Stimulated activated effector memory CD8-positive, alpha-beta T cell treated with anti-CD3 and anti-CD28 coated beads, Interleukin-12 subunit alpha, Interleukin-12 subunit beta, amount 100 ng/mL, for 72 hours (primary cell): ENCODE data around the gene CPNE1.

Experiments
- ATAC-seq: fragments of 150-1000 bp; cut with Tn5 transposase; 2 replicates; pipeline ENCODE4 v1.10.0; 2021
- DNase-seq, 2 donors: peaks; one replicate each; pipeline ENCODE4 v3.0.0; 2021 to 2022; ENCODE audit warnings: low spot score in 2 of 2
- H3K27ac Mint-ChIP-seq: one replicate; pipeline ENCODE4 v1.8.0; 2022; ENCODE audit warnings: mild to moderate bottlenecking, mixed read lengths
- H3K36me3 Mint-ChIP-seq: one replicate; pipeline ENCODE4 v1.8.0; 2022; ENCODE audit warnings: mild to moderate bottlenecking, mixed read lengths
- H3K4me1 Mint-ChIP-seq: one replicate; pipeline ENCODE4 v1.8.0; 2022; ENCODE audit warnings: mixed read lengths
- H3K4me3 Mint-ChIP-seq: one replicate; pipeline ENCODE4 v1.8.0; 2022; ENCODE audit warnings: mild to moderate bottlenecking, mixed read lengths
- H3K9me3 Mint-ChIP-seq: one replicate; pipeline ENCODE4 v1.8.0; 2022; ENCODE audit warnings: mixed read lengths

Gene CPNE1

DNA sequence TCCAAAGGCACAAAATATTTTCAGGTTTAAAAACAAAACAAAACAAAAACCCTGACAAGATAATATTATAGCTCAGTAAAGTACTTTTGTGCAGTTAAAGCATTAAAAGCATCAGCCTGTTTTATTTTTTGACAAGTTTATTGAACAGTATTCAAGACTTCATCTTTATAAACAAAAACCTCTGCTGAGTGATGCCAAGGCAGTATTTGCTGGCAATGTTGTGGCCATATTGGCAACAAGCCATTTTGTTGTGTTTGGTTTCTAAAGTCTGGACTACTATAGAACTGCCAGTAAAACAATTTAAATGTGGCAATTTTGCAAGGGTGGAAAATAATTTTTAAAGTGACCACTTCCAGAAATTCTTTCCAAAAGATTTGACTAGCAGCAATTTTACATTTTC, 15.9 kb downstream of the CPNE1 start:
- peaks cover 13% of the 10 kb centered on the region for H3K36me3 Mint-ChIP-seq
- DNase-seq (no peak), ATAC-seq (no peak)
- no peak overlapping the region for H3K4me3 Mint-ChIP-seq
- H3K9me3 Mint-ChIP-seq, result no peaks in the 10 kb centered on the region
- peaks cover 48% of the 10 kb centered on the region for H3K4me1 Mint-ChIP-seq
- peak overlapping the region; percentile 12 for H3K27ac Mint-ChIP-seq

DNA sequence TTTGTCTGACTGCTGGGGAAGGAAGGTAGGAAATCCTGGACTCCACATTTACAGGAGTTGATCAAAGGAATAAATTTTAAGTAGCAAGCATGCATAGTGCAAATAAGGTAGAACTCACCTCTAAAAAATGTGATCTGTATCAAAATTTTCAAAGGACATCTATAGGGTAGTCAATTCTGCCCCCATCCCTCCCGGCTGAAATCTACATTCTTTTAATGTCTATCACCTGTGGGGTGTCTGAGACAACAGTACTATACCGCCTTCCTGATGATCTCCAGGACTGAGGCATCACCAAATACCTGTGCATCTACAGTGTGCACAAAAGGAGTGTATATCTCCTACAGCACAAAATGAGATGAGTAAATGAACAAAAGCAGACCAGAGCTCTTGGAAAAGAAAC, 19.9 kb downstream of the CPNE1 start:
- Mint-ChIP-seq H3K4me1 (peaks cover 72% of the 10 kb centered on the region), H3K4me3 (no peak overlapping the region), H3K9me3 (no peaks in the 10 kb centered on the region)

DNA sequence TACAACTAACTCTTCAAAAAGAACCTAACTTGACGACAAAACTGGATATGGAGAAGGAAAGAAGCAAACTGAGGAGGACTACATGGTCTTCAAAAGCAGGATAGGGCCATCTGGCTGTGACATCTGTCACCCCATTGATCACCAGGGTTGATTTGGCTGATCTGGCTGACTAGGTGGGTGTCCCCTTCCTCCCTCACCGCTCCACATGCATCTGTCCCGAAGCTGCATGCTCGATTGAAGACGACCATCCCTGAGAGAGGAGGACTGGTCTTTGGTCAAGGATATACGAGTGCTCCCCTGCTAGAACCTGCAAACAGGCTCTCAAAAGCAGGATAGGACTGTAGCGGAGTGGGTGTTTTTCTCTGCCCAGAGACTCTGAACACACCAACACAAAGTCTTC, 21.7 kb downstream of the CPNE1 start:
- peaks cover 19% of the 10 kb centered on the region for H3K36me3 Mint-ChIP-seq
- H3K27ac Mint-ChIP-seq, result no peak overlapping the region
- H3K4me1 Mint-ChIP-seq, result peaks cover 63% of the 10 kb centered on the region
- no peak overlapping the region for H3K4me3 Mint-ChIP-seq
- ATAC-seq, result no peak
- H3K9me3 Mint-ChIP-seq, result no peaks in the 10 kb centered on the region
- peak in 1 of 2 donors; percentile 45 for DNase-seq

More for the DNA sequence above, 19.9 kb downstream of the CPNE1 start:
- ATAC-seq, result no peak
- peaks cover 19% of the 10 kb centered on the region for H3K36me3 Mint-ChIP-seq
- DNase-seq, result no peak
- no peak overlapping the region for H3K27ac Mint-ChIP-seq

DNA sequence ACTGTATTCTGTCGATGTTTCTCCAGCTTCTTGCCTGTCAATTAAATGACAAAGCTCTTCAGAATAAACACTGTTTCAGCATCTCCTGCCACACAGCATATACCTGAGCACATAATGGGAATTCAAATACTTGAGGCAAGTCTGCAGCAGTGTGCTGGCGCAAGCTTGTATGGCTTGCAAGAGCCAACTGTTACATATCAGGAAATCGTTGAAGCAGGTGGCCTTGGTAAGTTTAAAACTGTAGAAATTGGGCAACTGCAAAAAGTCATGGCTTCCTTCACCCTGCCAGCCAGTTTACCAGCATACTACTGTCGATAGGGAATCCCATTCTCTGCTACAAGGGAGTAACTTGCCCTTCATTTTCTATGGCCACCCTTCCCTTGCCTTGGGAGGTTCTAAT, 23.0 kb downstream of the CPNE1 start:
- Mint-ChIP-seq H3K4me3 (no peak overlapping the region), H3K27ac (peak overlapping the region; percentile 80), H3K4me1 (peaks cover 75% of the 10 kb centered on the region), H3K9me3 (no peaks in the 10 kb centered on the region), H3K36me3 (peaks cover 16% of the 10 kb centered on the region)
- peak in 1 of 2 donors; percentile 44 for DNase-seq
- no peak for ATAC-seq

DNA sequence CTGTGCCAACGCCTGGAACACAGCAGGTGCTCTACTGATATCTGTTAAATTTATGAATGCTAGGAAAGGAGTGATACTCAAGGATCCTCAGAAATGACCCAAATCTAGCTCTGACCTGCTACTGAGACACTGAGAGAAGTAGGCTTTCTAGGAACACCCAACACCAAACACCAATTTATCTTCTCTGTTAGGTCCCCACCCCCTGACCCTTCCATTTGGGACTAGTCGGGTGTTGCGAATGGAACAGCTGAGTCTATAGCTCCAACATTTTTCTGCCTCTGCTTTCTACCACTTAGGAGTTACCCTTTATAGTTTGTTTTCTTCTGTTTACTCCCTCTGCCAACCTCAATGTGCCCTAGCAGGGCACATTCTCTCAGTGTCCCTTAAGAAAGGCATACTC, 24.0 kb downstream of the CPNE1 start:
- Mint-ChIP-seq H3K9me3 (no peaks in the 10 kb centered on the region), H3K4me1 (peaks cover 73% of the 10 kb centered on the region), H3K4me3 (no peak overlapping the region), H3K36me3 (peaks cover 9% of the 10 kb centered on the region), H3K27ac (peak overlapping the region; percentile 55)
- ATAC-seq (no peak), DNase-seq (peak in 1 of 2 donors; percentile 40)

DNA sequence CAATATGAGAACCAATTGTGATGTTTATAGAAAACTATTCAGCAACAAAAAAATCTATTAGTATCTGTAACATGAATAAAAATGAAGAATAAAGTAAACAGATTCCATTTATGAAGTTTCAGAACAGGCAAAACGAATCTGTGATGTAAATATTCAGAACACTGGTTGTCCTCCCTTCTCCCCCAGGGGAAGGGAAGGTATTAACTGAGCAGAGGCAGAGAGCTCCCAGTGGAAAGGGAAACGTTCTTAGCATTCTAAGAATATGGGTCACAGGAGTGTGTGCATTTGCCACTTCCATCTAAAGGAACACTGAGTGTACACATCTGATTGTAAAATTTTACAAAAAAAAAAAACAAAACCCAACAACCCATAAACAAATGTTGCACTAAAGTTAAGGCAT, 25.9 kb downstream of the CPNE1 start:
- peaks cover 15% of the 10 kb centered on the region for H3K36me3 Mint-ChIP-seq
- H3K9me3 Mint-ChIP-seq, result no peaks in the 10 kb centered on the region
- no peak overlapping the region for H3K27ac Mint-ChIP-seq
- ATAC-seq, result no peak
- H3K4me1 Mint-ChIP-seq, result peaks cover 72% of the 10 kb centered on the region
- H3K4me3 Mint-ChIP-seq, result no peak overlapping the region
- DNase-seq, result no peak

DNA sequence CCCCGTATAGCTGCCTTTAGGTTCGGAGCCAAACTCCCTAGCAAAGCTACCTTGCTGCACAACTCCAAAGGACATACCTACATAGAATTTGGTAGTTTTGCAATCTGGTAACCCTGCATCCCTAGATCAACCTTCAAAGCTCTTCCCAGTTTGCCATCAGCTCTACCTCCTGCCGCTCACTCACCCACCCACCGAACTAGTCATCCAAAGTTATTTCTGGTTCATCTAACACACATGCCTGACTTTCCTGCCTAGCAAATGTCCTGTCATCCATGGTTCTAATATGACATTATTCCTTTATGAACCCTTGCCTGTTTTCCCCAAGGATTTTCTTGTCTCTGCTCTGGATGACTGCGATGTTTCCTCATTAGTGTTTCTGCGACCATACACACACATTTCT, 27.4 kb downstream of the CPNE1 start:
- Mint-ChIP-seq H3K9me3 (no peaks in the 10 kb centered on the region), H3K4me1 (peaks cover 65% of the 10 kb centered on the region), H3K27ac (peak overlapping the region; percentile 32), H3K4me3 (no peak overlapping the region), H3K36me3 (peaks cover 12% of the 10 kb centered on the region)
- ATAC-seq (no peak), DNase-seq (no peak)

DNA sequence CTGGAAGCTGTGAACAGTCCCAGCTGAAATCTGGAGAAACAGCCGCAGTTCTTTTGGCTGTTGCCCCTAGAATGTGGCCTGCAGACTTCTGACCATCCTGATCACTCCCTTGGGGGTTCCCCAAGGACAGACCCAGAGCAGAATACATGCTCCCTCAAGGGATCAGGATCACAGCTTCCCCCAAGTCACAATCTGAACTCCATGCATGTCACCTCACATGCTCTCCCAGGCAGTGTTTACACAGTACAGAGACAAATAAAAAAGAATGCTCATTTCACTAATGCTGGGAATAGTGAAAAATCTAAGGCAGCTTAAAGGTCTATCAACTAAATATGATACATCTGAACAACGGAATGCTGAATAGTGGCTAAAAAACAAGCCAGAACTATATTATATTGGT, 28.6 kb downstream of the CPNE1 start:
- no peak for ATAC-seq
- Mint-ChIP-seq H3K4me1 (peaks cover 54% of the 10 kb centered on the region), H3K4me3 (no peak overlapping the region), H3K36me3 (peaks cover 24% of the 10 kb centered on the region), H3K9me3 (no peaks in the 10 kb centered on the region), H3K27ac (peak overlapping the region; percentile 84)
- no peak for DNase-seq

DNA sequence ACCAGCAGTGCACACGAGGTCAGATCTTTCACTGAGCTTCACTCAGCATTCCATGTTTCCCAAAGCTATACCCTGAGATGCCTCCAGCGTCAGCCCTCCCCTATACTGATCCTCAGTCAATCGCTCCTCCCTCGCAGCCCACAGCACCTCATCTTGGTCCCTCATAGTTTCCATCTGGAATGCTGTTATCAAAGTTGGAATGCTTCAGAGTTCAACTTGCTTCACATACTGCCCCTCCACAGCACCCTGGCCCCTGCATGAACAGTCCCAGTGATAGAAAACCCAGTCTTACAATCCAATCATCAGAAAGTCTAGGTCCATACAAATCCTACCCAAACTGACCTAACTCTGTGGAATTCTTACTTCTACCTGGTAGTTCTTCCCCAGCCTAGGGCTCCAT, 29.0 kb downstream of the CPNE1 start:
- Mint-ChIP-seq H3K4me3 (no peak overlapping the region), H3K4me1 (peaks cover 50% of the 10 kb centered on the region), H3K9me3 (no peaks in the 10 kb centered on the region), H3K27ac (peak overlapping the region; percentile 84), H3K36me3 (peaks cover 27% of the 10 kb centered on the region)
- ATAC-seq, result no peak
- no peak for DNase-seq

DNA sequence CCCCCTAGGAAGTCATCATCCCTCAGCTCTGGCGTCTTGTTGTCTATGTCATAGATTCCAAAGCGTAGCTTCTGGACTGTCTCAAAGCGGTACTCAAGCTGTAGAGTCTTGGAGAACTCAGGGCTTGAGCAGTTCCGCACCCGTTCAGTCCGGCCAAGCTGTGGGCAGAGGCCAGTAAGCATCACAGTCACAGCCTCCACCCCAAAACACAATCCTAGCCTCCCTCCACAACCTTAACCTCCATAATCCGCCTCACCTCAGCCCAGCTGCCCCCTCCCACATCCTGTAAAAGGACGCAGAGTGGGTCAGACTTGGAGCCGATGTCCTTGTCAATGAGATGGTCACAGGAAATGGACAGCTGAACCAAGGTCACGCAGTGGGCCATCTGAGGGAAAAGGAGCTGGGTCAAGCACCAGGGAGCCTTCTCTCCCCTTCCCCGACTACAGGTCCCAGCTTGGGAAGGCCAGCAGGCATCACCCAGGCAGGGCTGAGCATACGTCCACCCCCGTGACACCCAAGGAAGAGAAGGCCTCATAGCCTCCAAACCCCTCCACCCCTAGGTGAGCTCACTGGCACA, 32.1 kb downstream of the CPNE1 start:
- Mint-ChIP-seq H3K9me3 (no peaks in the 10 kb centered on the region), H3K36me3 (peaks cover 57% of the 10 kb centered on the region), H3K4me3 (no peak overlapping the region), H3K4me1 (peaks cover 33% of the 10 kb centered on the region), H3K27ac (peak overlapping the region; percentile 24)
- ATAC-seq (no peak), DNase-seq (no peak)

DNA sequence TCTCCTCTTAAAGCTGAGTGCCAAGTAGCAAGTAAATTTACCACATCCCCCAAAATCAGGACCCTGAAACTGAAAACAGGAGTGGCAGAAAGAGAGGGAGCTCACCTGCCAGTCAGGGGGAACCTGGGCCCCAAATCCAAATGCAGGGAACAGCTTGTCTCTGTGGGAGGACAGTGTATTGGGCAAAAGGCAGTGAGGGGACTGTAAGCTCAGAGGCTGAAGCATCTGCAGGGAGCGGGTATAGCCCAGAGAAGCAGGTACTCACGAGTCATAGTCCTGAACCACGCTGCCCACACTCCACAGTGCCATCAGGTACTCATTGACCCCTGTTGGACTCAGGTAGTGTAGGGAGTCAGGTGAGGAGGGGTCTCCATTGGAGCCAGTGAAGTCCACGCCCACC, 34.1 kb downstream of the CPNE1 start:
- Mint-ChIP-seq H3K9me3 (no peaks in the 10 kb centered on the region), H3K27ac (no peak overlapping the region), H3K4me3 (no peak overlapping the region), H3K36me3 (peaks cover 77% of the 10 kb centered on the region), H3K4me1 (peaks cover 17% of the 10 kb centered on the region)
- ATAC-seq (peak; percentile 37), DNase-seq (no peak)

DNA sequence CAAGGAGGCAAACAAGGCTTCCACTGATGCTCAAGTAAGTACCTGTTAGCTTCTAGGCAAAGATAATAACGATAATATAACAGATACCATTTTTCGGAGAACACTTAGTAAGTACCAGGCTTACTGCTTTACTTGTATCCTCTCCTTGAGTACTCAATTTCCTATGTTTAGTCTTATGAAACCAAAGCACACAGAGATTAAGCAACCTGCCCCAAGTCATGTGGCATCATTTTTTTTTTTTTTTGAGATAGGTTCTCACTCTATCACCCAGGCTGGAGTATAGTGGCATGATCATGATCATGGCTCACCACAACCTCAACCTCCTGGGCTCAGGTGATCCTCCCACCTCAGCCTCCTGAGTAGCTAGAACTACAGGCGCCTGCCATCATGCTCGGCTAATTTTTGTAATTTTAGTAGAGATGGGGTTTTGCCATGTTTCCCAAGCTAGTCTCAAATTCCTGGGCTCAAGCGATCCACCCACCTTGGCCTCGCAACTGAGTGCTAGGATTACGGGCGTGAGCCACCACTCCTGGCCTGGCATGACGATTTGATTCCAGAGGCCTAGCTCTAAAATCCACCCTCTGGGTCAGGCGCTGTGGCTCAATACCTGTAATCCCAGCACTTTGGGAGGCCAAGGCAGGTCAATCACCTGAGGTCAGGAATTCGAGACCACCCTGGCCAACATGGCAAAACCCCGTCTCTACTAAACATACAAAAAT, 35.1 kb downstream of the CPNE1 start:
- peaks cover 80% of the 10 kb centered on the region for H3K36me3 Mint-ChIP-seq
- no peak overlapping the region for H3K4me3 Mint-ChIP-seq
- DNase-seq (no peak), ATAC-seq (no peak)
- peak overlapping the region; percentile 43 for H3K27ac Mint-ChIP-seq
- no peaks in the 10 kb centered on the region for H3K9me3 Mint-ChIP-seq
- H3K4me1 Mint-ChIP-seq, result peaks cover 7% of the 10 kb centered on the region

DNA sequence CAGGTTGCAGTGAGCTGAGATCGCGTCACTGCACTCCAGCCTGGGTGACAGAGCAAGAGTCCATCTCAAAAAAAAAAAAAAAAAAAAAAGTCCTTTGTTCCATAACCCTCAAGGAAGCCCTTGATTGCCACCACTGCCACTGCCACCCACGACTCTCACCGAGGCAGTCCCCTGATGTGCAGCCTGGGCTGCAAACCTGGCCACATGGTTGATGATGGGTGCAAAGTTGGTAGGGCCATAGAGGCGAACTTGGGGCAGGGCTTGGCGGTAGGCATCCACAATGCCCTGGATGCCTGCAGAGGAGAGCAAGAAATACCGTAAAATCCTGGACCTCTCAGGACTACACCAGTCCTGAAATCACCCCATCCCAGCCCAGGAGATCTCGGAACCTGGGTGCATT, 37.6 kb downstream of the CPNE1 start:
- no peak for ATAC-seq
- no peak overlapping the region for H3K4me3 Mint-ChIP-seq
- H3K4me1 Mint-ChIP-seq, result no peaks in the 10 kb centered on the region
- DNase-seq, result no peak
- peaks cover 91% of the 10 kb centered on the region for H3K36me3 Mint-ChIP-seq
- peak overlapping the region; percentile 79 for H3K27ac Mint-ChIP-seq
- no peaks in the 10 kb centered on the region for H3K9me3 Mint-ChIP-seq

DNA sequence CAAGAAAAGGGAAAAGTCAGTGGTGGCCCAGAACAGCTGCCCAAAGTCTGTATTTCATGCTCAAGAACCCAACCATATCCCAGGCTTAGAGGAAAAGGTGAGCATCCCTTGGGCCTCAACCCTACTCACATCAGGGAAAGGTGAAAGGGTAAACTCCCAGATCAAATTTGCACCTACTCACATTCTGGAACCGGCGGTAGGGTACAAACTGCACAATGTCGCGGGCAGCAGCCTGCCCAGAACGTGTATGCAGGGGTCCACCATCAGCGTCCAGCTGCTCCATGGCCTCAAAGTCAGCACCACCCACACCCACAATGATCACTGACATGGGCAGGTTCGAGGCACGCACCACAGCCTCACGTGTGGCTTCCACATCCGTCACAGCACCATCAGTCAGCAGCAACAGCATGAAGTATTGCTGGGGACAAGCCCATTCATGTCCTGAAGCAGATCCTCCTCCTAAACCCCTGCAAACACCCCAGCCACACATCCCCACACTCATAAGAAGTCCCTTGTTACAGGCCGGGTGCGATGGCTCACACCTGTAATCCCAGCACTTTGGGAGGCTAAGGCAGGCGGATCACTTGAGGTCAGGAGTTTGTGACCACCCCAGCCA, 38.2 kb downstream of the CPNE1 start:
- Mint-ChIP-seq H3K36me3 (peaks cover 91% of the 10 kb centered on the region), H3K4me3 (no peak overlapping the region), H3K4me1 (no peaks in the 10 kb centered on the region), H3K9me3 (no peaks in the 10 kb centered on the region), H3K27ac (peak overlapping the region; percentile 79)
- ATAC-seq (no peak), DNase-seq (no peak)

DNA sequence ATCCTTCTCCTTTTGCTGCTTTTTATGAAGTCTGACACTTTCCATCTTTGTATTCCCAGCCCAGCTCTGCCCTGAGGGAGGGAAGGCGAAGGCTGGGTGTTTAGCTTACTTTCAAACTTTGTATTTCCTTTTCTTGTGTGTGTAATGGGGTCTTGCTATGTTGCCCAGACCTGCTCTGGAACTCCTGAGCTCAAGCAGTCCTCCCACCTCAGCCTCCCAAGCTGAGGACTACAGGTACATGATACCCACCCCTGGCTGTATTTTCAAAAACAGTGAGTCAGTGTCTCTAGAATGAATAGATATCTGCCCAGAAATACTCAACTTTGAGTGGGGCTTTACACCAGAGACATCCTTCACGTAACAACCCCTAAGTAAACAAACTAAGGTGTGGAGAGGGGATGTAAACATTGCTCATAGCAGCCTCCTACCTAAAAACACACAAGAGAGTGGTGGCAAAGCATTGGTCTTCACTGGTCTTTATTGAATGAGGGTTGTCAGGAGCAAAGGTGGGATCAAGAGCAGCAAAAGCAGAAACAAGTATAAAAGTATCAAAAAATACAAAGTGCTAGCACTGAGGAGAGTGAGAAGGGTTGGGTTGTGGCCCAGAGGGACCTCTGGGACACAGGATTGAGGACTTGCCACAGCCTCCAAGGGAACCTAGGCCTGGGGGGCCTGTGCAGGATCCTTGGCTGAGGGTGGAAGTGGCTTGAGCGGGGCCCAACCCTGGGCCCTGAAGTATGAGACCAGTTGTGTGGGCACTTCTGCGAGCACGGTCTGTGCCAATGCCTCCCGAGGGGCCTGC, 38.9 kb downstream of the CPNE1 start:
- H3K27ac Mint-ChIP-seq, result peak overlapping the region; percentile 79
- DNase-seq, result no peak
- no peaks in the 10 kb centered on the region for H3K4me1 Mint-ChIP-seq
- no peak overlapping the region for H3K4me3 Mint-ChIP-seq
- ATAC-seq, result no peak
- no peaks in the 10 kb centered on the region for H3K9me3 Mint-ChIP-seq
- peaks cover 91% of the 10 kb centered on the region for H3K36me3 Mint-ChIP-seq
